PC-9 (cell line): Measurements from ENCODE around the gene FUS. TPM values are rescaled to one million over a fixed set of nuclear protein-coding genes. Genes with fewer than 3 reads are reported as not detected.

ENCODE experiments used
- BruUV-seq: library from RNA; stranded (reverse); fragments of 400-500 nt; replicated peaks from 2 replicates; lab custom pipeline; 2021; lab: Mats Ljungman, UMichigan
- CTCF ChIA-PET: fragments of 300-600 bp; sonication (Branson Sonifier 250); formaldehyde crosslinking; loops from one replicate; lab custom pipeline; 2022; ENCODE audit warnings: antibody characterized with exemption; lab: Charles Lee
- POLR2A ChIA-PET: fragments of 300-600 bp; sonication (Branson Sonifier 250); formaldehyde crosslinking; loops from one replicate; lab custom pipeline; 2022; ENCODE audit warnings: antibody characterized with exemption; ENCODE audit not compliant: unreplicated experiment; lab: Charles Lee
- DNase-seq, 2 experiments: peaks; one replicate each; pipeline versions ENCODE4 v3.0.0 to v3.0.0-alpha.2; 2015 to 2022; ENCODE audit warnings: mixed read lengths in 1 of 2
- H2AFZ ChIP-seq: fragments of 200-600 bp; sonication (generic); 2 replicates; pipeline ENCODE4 v1.8.1; 2017; ENCODE audit warnings: antibody characterized with exemption
- H3F3A ChIP-seq: fragments of 200-600 bp; sonication (generic); 2 replicates; pipeline ENCODE4 v1.8.1; 2017; ENCODE audit warnings: antibody characterized with exemption, mild to moderate bottlenecking, low read depth; ENCODE audit not compliant: insufficient read depth
- H3K27ac ChIP-seq: fragments of 200-600 bp; sonication (generic); 2 replicates; pipeline ENCODE4 v1.6.1; 2016; ENCODE audit warnings: mixed run types
- H3K27me3 ChIP-seq: fragments of 200-600 bp; sonication (generic); 2 replicates; pipeline ENCODE4 v1.6.1; 2016; ENCODE audit warnings: low read depth, mixed run types; ENCODE audit not compliant: insufficient read depth
- H3K36me3 ChIP-seq: fragments of 200-600 bp; sonication (generic); 2 replicates; pipeline ENCODE4 v1.6.1; 2016; ENCODE audit warnings: low read depth, mixed run types
- H3K4me1 ChIP-seq: fragments of 200-600 bp; sonication (generic); replicated peaks from 2 replicates; pipeline ENCODE4 v1.6.1; 2016; ENCODE audit warnings: mixed run types; ENCODE audit not compliant: insufficient read depth
- H3K4me2 ChIP-seq: fragments of 200-600 bp; sonication (generic); 2 replicates; pipeline ENCODE4 v1.6.1; 2017; ENCODE audit warnings: mixed run types
- H3K4me3 ChIP-seq: fragments of 200-600 bp; sonication (generic); 2 replicates; pipeline ENCODE4 v1.6.1; 2016; ENCODE audit warnings: mixed run types
- H3K79me2 ChIP-seq: fragments of 200-600 bp; sonication (generic); 2 replicates; pipeline ENCODE4 v1.6.1; 2017; ENCODE audit warnings: low read depth, mixed run types
- H3K9me2 ChIP-seq: fragments of 200-600 bp; sonication (generic); 2 replicates; pipeline ENCODE4 v1.8.1; 2017; ENCODE audit warnings: mild to moderate bottlenecking; ENCODE audit not compliant: insufficient read depth
- H3K9me3 ChIP-seq: fragments of 200-600 bp; sonication (generic); 2 replicates; pipeline ENCODE4 v1.8.1; 2016; ENCODE audit warnings: low read depth; ENCODE audit not compliant: insufficient read depth
- H4K20me1 ChIP-seq: fragments of 200-600 bp; sonication (generic); 2 replicates; pipeline ENCODE4 v1.8.1; 2017; ENCODE audit not compliant: insufficient read depth
- CTCF ChIP-seq: fragments of 200-600 bp; sonication (generic); conservative IDR thresholded peaks from 2 replicates; pipeline ENCODE4 v1.6.1; 2017; ENCODE audit warnings: mixed run types, antibody characterized with exemption, mild to moderate bottlenecking, moderate library complexity
- EZH2 ChIP-seq: fragments of 200-600 bp; sonication (generic); IDR thresholded peaks from 2 replicates; pipeline ENCODE4 v1.8.0; 2017; ENCODE audit warnings: antibody characterized with exemption, low read depth
- intact Hi-C: fragments of 100-400 bp; cut with micrococcal nuclease; formaldehyde crosslinking; loops from one replicate; pipeline ENCODE4 v1.10.0; 2022; ENCODE audit not compliant: unreplicated experiment
- total RNA-seq: library from RNA; stranded (reverse); gene quantifications from 2 replicates; pipeline ENCODE4 v1.2.3, GENCODE V29; 2021

FUS gene
- total RNA-seq, 1 experiment from 2014 or later, result 637 TPM

DNA sequence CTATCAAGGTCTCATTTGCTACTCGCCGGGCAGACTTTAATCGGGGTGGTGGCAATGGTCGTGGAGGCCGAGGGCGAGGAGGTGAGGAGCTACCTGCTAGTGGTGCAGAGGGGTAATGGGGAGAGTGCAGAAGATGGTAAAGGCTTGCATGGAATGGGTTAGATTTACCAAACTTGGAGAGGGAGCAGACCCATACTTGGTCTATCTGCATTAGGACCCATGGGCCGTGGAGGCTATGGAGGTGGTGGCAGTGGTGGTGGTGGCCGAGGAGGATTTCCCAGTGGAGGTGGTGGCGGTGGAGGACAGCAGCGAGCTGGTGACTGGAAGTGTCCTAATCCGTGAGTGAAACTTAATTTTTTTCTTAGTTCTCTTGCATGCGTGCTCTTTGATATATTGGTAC is 10.1 kb downstream of the FUS start:
- peaks cover 55% of the 10 kb centered on the region for H3K79me2 ChIP-seq
- no peak overlapping the region for H2AFZ ChIP-seq
- H3K27me3 ChIP-seq, result no peaks in the 10 kb centered on the region
- no peaks in the 10 kb centered on the region for H3K4me1 ChIP-seq
- no peaks in the 10 kb centered on the region for H3K9me2 ChIP-seq
- no peak overlapping the region for H3K4me3 ChIP-seq
- H3K36me3 ChIP-seq, result peaks cover 88% of the 10 kb centered on the region
- TF ChIP-seq EZH2 (no peak), CTCF (no peak)
- CTCF ChIA-PET, result no interaction called here
- no peak for DNase-seq
- no TSS peak for BruUV-seq
- H3K4me2 ChIP-seq, result no peak overlapping the region
- H3K27ac ChIP-seq, result no peak overlapping the region
- POLR2A ChIA-PET, result no interaction called here
- peaks cover 94% of the 10 kb centered on the region for H4K20me1 ChIP-seq
- intact Hi-C loops, result no loop called here
- H3F3A ChIP-seq, result peaks cover 100% of the 10 kb centered on the region
- H3K9me3 ChIP-seq, result no peaks in the 10 kb centered on the region

DNA sequence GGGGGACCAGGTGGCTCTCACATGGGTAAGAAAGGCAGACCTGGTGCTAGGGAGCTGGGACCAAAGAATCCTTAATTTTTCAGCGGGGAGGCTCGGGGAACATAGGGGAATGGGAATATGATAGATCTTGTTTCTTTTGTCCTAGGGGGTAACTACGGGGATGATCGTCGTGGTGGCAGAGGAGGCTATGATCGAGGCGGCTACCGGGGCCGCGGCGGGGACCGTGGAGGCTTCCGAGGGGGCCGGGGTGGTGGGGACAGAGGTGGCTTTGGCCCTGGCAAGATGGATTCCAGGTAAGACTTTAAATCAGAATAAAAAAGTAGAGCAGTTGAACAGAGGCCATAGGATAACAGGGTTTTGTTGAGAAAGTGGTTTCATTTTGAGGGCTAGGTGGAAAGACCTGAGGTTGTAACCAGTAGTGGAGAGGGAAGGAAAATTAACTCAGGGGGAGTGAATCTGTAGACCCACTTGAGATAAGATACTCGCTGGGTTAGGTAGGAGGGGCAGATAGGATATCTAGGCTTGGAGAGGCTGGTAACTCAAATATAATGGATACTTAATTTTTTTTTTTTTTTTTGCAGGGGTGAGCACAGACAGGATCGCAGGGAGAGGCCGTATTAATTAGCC is 11.0 kb downstream of the FUS start:
- no peak for TF ChIP-seq EZH2
- no peak for TF ChIP-seq CTCF
- intact Hi-C loops, result no loop called here
- Histone ChIP-seq H3K9me2 (no peaks in the 10 kb centered on the region), H3K27me3 (no peaks in the 10 kb centered on the region), H3K4me3 (no peak overlapping the region), H3K4me1 (no peaks in the 10 kb centered on the region), H4K20me1 (peaks cover 91% of the 10 kb centered on the region), H3K9me3 (no peaks in the 10 kb centered on the region), H3K4me2 (no peak overlapping the region), H3K36me3 (peaks cover 85% of the 10 kb centered on the region), H3K27ac (no peak overlapping the region), H3F3A (peaks cover 100% of the 10 kb centered on the region), H2AFZ (no peak overlapping the region), H3K79me2 (peaks cover 47% of the 10 kb centered on the region)
- no peak for DNase-seq
- ChIA-PET POLR2A (no interaction called here), CTCF (no interaction called here)
- BruUV-seq, result no TSS peak

- Histone ChIP-seq H3K27me3 (no peaks in the 10 kb centered on the region), H3K9me3 (no peaks in the 10 kb centered on the region), H3K4me3 (no peak overlapping the region), H3F3A (peaks cover 100% of the 10 kb centered on the region), H3K4me1 (no peaks in the 10 kb centered on the region), H2AFZ (no peak overlapping the region), H3K9me2 (no peaks in the 10 kb centered on the region), H3K27ac (no peak overlapping the region), H3K79me2 (peaks cover 37% of the 10 kb centered on the region), H4K20me1 (peaks cover 90% of the 10 kb centered on the region), H3K4me2 (no peak overlapping the region), H3K36me3 (peaks cover 76% of the 10 kb centered on the region)
- POLR2A ChIA-PET, result no interaction called here
- DNase-seq, result no peak
- TF ChIP-seq CTCF (no peak), EZH2 (no peak)
- BruUV-seq, result no TSS peak
- intact Hi-C loops, result no loop called here
- CTCF ChIA-PET, result no interaction called here
Observed at GRCh38 chr16:31191697-31192428, 11.9 kb downstream of the FUS start.
